ENCODE data around the gene VIT.

DNA sequence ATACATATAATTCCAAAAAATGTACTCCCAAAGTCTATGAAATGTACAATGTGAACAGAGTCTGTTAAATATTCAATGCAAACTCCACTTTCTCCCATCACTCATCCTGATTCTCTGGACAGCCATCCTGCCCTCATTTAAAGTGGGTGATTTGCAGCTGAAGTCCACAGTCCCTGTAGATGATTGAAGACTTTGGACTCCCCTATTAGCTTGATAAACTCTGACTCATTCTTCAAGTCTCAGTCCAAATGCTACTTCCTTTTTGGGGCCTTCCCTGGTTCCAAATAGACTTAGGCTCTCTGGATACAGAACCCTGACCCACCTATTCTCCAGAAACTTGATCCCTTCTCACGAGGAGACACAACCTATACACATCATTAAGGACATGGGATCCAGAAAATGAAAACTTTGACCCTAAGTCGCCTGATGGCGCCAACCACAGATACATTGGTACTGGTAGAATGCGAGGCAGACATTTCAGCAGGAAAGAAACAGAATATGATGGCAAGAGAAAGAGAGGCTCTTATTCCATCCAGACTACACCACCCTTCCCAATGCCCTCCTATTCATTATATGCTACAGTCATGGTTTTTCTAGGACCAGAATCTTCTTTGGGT lies 122.7 kb downstream of the VIT start:
- TF ChIP-seq EZH2 (IDR thresholded peaks at IDR 0.05; ENCODE audit: low read depth, unreplicated experiment) (no peak), CTCF (conservative IDR thresholded peaks at IDR 0.05; ENCODE audit: low read depth in 2 of 2) (peak; percentile 60 to 78)

All from GM23338 (cell line).